ENCODE measurements around the gene CPLX3.

Gene CPLX3

GRCh38 chr15:74850393-74850792, 24.0 kb downstream of the CPLX3 start:
- DNase-seq, result no peak

DNA sequence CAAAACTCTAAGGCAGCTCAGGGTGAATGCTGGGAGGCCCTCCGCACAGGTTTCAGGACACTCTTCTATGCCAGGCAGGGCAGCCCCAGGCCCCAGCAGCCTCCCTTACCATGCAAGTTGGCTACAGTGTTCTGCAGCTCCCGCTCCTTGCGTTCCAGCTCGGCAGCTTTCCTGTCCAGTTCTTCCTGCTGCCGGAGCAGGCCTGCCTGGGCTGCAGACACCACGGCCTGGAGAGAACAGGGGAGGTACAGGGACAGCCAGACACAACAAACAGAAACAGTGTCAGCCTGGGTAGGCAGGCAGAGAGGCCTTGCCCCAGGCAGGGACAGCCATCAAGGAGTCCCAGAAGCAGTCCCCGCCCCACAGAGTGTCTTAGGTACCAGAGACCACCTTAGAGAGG, 25.5 kb downstream of the CPLX3 start:
- no peak for DNase-seq

GRCh38 chr15:74854453-74855022, 28.1 kb downstream of the CPLX3 start:
- no peak for DNase-seq

DNA sequence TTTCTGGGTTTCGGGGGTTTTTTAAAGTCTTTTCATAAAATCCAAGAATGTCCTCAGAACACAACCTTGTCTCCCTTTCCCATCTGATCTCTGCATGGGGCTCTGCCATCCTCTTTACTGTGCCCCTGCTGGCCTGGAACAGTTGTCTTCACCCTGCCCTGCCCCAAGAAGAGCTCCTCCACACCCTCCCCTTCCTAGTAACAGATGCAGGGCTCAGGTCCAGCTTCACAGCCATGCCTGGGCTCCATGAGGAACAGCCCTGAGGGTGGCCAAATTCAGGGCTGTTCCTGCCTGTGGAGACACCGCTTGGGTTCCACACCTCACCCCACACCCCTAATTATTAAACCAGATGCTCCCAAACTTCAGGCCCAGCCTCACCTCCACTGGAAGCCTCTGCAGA, 29.4 kb downstream of the CPLX3 start:
- DNase-seq, result no peak

GRCh38 chr15:74856537-74856936, 30.1 kb downstream of the CPLX3 start:
- DNase-seq, result no peak

DNA sequence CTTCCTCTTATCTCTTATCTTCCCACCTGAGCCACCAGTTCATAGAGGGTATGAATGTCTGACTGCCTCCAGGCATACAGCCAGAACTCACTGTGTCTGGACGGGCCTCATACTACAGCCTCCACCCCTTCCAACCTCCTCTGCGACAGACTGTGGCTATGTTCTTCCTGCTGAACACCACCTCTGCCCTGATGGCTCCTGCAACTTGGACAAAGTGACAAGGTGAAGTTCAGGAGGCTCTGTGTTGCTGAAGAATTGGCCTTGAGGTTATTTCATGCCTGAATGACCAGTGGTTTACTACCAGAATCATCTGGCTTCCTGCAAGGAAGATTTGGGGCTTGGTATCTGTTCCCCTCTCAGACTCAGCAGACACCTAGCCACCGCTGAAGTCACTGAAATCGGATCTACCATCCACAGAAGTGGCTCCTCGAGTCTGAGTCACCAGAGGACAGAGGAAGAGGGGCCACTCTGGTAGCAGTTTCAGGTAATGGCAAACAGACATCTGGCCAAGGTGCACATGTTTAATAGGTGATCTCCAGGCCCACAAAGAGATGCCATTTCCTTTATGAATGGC, 30.7 kb downstream of the CPLX3 start:
- DNase-seq, result peak; percentile 43

- peak; percentile 43 for DNase-seq
Measured at GRCh38 chr15:74857671-74858368, 31.4 kb downstream of the CPLX3 start.

- DNase-seq, result no peak
Measured at GRCh38 chr15:74858369-74858740, 31.9 kb downstream of the CPLX3 start.

- no peak for DNase-seq
Measured at GRCh38 chr15:74863239-74864056, 37.0 kb downstream of the CPLX3 start.

- DNase-seq, result no peak
Measured at GRCh38 chr15:74864296-74864695, 37.9 kb downstream of the CPLX3 start.

DNA sequence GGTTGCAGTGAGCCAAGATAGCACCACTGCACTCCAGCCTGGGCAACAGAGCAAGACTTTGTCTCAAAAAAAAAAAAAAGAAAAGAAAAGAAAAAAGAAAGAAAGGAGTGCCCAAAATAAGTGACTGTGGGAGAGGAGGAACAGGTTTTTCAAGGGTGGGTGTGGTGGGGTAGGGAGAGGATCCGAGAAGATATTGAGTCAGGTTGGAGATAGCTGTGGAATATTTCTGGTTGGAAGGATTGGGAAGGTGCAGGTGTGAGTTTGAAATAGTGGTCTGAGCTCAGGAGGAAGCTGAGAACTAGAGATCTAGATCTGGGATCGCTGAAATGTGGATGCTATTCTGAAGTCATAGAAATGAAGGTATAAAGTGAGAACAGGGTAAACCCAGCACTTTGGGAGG, 38.9 kb downstream of the CPLX3 start:
- DNase-seq, result no peak

DNA sequence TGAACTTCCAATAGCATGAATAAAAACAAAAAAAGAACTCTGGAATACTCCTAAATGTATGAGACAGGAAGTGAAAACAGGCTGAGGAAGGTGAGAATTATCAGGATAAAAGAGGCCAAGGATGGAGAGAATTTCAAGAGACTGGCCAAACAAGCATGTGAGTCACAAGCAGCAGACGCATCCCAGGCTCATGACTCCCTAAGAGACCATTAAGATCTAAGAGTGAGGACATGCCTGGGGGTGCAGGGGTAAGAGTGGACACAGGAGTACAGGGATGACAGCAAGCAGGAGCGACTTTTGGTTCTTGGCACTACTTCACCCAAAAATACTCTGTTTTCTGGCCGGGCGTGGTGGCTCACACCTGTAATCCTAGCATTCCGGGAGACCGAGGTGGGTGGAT, 39.7 kb downstream of the CPLX3 start:
- no peak for DNase-seq

DNA sequence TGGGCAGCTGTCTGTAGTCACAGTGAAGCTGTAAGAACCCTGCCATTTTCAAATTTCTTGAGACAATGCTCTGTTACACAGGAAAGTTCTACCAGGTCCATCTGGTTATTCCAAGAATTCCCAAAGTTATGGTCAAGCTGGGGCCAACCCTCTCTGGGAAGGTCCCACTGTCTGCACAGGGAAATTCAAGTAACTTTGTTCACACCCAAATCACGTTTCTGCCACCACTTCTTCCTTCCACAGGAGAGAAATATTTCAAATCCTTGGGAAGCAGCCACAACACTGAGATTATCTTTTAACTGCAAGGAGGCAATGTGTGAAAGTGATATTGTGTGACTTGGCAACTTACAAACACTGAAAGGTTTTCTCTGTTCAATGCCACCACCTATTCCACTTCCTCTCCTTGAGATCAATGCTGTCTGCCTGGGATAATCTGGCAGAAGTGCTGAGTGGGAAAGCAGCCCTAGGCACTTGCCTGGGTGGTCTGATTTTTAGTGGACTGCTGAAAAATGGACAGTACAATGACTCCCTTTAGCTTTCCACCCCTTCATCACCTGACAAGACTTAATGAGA, 41.1 kb downstream of the CPLX3 start:
- DNase-seq, result no peak

- DNase-seq, result no peak
Measured at GRCh38 chr15:74868059-74868458, 41.6 kb downstream of the CPLX3 start.

DNA sequence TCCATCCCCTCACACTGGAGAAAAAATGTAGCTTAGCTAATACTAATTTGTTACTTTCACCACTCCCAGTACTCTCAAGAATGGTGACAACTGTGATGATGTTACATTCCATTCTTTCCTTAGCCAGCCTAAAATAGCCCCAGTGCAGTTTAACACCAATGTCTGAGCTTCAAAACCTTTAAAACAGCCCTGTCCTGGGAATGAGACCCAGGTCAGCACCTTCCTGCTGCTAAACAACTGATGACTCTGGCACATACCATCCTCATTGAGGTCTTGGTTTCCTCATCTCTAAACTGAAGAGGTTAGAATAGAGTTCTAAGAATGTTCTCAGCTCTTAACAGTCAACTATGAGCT, 42.9 kb downstream of the CPLX3 start:
- DNase-seq, result no peak

DNA sequence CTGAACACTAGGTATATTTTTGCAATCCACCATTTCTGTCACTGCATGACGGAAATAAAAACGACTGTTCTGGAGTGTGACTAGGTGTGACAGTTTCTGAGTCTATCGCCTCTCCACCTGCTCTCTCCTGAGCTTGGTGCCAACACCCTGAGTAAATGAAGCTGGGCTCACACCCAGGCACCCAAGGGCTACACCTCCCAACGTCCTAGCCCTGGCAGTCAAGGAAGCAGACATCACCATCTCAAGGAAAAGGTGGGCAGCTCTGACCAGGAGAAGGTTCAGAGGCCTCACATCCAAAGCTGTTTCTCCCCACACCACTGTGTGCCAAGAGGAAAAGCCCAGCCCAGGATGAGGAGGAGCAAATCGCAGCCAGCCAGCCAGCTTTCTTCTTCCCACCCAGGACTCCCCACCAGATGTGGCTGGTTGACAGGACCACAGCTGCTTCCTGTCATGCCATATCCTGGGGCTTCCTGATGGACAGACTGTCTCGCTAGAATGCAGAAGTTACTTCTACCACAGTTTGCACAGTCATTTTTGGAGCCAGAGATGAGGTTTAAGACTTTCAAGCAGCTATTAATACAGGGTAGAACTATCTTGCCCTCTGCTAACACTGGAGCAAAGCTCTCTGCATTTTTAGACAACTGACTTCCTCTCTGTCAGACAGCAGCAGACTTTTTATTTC, 43.4 kb downstream of the CPLX3 start:
- peak; percentile 90 for DNase-seq

DNA sequence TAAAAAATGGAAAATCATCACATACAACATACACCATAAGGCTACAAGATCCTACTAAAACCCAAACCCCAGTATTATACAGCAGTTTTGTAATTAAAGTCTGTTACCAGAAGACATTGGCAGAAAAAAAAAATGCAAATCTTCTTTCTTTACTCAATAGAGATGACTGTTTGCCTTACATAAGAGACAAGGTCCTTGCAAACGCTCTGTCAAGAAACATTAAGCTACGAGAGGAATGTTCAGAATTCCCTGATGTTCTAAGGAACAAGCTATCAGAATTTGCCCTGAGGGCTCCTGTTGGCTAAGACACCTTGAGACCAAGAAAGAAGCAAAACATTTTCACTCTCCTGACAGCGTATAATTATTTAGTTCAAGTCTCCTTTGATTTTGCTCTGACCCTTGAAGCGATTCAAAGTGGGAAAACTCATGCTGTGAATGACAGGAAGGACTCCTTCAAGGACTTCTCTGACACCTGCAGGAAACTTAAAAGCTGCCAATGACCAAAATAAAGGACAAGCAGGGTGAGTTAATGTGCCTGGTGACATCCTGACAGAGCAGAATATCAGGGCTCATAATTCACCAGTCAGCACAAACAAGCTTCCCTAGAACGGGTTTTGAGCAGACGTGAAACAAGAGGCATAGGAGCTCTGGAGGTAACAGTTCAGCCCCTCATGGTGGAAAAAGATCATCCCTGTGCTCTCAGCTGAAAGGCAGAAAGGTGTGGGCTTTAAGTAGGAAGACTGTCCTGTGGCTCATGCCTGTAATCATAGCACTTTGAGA, 44.2 kb downstream of the CPLX3 start:
- DNase-seq, result peak; percentile 89

GRCh38 chr15:74872702-74873035, 46.2 kb downstream of the CPLX3 start:
- no peak for DNase-seq

GRCh38 chr15:74873036-74873755, 46.8 kb downstream of the CPLX3 start, which contains the start of gene SCAMP2:
Gene SCAMP2 (minus strand): TSS chr15:74873365. CDS start chr15:74873255, 110 bp downstream.
- peak; percentile 99 for DNase-seq

DNA sequence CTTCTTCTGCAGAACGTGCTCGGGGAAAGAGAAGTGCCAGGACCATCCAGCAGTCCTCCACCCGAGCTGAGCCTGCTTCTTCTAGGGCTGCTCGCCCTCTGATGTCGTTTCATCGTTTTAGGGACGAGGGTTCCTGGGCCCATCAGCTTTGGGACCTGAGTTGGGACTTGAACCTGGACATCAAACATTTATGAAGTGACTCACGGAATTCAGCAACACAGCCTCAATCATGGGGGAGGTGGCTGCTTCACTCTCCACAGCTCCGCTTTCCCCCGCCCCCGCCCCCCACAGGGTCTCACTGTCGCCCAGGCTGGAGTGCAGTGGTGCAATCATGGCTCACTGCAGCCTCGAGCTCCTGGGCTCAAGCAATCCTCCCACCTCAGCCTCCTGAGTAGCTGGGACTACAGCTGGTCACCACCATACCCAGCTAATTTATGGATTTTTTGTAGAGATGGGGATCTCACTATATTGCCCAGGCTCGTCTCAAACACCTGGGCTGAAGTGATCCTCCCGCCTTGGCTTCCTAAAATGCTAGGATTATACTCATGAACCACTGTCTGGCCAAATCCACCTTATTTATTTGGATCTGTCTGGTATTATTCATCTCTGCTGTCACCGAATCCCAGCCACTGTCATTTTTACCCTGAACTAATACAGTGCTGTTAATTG, 47.5 kb downstream of the CPLX3 start:
- peak; percentile 64 for DNase-seq

- DNase-seq, result no peak
Measured at GRCh38 chr15:74878273-74878672, 51.8 kb downstream of the CPLX3 start.
